GM21423 (cell line): Measurements from ENCODE around the gene ADGRV1.
A peak's percentile ranks its signal among the peaks of the same experiment; 100 is the strongest.

Source experiments
- ATAC-seq: cut with Tn5 transposase; IDR thresholded peaks from one replicate; pipeline ENCODE4 v1.9.1; 2021; ENCODE audit warnings: mild to moderate bottlenecking, moderate library complexity; ENCODE audit not compliant: unreplicated experiment

ADGRV1 gene

DNA sequence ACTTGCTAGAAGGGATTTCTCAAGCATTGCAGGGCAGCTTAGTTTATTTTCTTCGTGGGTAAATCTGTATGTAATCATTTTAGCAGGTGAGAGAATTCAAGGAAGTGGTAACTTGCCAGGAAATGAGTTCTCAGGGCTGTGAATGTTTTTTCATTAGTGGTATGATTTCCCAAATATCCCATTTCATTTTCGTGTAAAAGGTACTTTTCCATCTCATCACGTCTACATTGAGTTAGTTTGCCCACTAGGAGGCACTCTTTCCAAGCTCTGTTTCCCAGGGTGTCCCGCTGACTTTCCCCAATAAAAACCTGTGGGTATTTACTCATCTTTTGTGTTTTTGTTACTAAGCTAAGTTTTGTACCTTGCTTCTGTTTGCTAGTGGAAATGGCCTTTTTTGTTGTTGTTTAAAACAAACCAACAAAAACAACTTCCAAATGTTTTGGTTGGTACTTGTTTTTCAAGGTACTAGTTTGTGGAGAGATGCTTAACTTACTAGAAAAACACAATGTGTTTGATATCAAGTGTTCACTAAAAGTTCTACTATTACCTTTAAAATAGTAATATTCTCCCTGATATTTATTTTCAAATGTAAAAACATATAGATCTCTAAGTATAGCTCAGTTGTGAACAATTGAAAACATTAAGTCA lies 373.6 kb downstream of the ADGRV1 start:
- no peak for ATAC-seq

- ATAC-seq, result no peak
These were observed 374.7 kb downstream of the ADGRV1 start for GRCh38 chr5:90933298-90933697.

GRCh38 chr5:90934091-90934719 lies 375.6 kb downstream of the ADGRV1 start:
- ATAC-seq, result no peak

DNA sequence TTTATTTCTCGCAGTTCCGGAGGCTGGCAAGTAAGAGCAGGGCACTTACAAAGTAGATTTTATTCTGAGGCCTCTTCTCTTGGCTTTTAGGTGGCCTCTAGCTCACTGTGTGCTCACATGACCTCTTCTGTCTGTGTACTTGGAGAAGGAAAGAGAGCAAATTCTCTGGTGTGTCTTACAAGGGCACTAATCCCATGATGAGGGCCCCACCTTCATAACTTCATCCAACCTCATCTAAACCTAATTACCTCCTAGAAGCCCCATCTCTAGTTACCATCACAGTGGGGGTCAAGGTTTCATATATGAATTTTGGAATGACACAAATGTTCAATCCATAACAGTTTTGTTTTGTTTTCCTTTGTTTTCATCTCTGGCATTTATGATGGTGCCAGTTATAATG lies 376.1 kb downstream of the ADGRV1 start:
- no peak for ATAC-seq

DNA sequence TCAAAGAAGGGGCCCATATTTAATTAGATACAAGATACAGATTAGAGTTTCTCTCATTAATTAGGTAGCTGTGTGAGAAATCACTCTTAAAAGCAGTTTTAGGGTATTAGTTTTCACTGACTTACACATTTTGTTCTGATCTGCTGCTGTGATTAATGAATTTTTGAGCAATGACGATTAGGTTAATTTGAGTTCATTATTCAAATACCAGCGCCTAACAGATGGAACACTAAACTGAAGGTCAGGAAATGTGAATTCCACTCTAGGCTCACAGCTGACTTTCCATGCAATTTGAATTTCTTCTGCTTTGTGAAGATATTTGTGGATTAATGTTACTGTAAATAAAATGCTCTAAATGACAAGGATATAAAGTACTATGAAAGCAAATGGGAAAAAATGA lies 380.6 kb downstream of the ADGRV1 start:
- no peak for ATAC-seq

DNA sequence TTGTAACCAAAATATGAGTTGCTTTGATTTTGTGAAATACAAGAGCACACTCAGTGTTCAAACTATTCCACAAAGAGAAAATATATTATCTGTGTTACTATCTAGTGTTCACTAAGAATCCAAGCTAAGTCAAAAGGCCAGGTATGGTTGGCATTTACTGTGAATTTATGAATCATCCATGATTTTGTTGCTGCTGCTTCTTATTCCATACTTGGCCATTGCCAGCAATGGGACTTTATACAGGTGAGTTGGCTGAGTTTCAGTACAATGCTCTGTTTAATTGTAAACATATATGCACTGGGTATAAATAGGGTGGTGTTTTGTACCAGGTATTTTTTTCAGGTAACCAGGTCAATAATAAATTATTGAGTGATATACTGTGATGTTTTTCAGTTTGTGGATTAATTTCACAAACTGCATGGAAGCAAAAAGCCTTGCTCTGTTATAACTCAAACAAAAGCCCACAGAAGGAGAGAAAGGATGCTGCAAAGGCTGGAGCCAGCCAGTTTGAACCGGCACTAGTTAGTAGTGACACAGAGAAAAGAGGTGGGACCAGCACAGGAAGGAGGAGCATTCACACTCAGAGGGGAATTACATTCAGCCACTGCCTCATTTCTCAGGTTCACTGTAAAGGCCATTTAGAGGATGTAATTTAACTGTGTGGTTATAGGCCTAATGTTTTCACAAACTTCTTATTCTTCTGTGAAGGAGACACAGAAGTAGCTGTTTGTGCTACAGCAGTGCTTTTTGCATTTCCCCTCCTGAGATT lies 381.8 kb downstream of the ADGRV1 start:
- ATAC-seq, result peak; percentile 100

GRCh38 chr5:90941002-90941720 lies 382.6 kb downstream of the ADGRV1 start:
- ATAC-seq, result no peak

GRCh38 chr5:90944116-90944515 lies 385.5 kb downstream of the ADGRV1 start:
- no peak for ATAC-seq

DNA sequence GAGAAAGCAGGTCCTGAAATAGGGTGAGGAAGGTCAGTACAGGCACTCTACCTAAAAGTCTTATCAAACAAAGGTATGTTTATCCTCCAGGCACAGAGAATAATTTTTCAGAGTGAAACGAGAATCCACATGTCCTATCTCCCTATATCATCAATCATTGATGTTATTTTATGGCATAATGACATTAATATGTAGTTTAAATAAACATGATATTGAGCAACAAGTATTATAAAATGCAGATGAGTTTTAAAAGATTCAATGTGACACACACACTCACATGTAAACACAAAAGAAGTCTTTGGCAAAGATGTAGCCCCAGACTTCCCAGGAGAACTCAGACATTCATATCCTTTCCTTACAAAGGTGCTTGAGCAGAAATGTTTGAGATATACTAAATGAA lies 389.1 kb downstream of the ADGRV1 start:
- ATAC-seq, result no peak

DNA sequence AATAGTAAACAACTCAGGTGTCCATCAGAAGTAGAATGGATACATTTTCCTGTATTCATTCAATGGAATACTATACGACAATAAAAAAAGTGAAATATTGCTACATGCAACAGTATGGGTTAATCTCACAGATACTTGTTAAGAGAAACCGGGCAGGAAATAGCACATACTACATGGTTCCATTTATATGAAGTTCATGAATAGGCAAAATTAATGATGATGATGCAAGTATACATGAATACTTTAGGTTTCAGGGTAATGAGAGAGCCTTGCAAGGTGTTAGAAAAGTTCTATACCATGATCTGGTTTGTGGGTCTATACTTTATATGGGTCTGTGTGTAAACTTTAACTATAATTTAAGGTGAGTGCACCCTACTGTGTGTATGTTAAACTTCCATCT lies 390.4 kb downstream of the ADGRV1 start:
- ATAC-seq, result no peak

DNA sequence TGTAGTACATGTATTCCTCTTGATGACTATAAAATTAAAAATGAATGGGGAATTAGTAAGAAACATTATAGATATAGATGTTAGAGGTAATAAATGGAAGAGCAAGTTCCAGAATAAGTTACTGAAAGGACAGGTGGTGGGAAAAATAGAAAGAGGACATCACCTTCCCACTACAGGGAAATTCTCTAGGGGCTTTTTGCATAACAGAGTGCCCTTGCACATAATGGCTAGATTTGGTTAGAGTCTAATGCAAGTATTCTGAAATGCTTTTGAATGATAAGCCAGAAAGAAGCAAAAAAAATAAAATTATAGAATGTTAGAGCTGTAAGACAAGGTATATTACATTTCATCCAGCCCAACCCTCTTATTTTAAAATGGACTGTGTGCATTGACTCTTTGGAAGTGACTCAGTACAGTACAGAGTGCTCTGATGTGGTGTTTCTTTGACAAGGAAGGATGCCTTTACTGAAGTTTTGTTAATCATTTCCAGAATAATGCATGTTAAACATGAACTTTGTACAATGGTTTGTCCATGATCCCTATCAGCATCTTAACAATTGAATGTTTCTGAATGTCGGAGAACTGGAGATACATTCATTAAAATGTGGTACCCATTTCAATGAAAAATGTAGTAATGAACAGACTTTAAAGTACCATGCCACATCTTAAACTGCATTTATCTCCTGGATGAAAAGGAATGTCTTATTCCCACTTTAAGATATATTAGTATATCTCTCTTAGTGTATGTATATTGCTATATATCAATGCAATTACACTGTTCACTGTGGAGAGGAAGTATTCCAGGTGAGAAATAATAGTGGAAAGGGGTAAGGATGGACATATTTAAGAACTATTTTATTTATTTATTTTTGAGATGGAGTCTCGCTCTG lies 391.1 kb downstream of the ADGRV1 start:
- peak; percentile 80 for ATAC-seq

DNA sequence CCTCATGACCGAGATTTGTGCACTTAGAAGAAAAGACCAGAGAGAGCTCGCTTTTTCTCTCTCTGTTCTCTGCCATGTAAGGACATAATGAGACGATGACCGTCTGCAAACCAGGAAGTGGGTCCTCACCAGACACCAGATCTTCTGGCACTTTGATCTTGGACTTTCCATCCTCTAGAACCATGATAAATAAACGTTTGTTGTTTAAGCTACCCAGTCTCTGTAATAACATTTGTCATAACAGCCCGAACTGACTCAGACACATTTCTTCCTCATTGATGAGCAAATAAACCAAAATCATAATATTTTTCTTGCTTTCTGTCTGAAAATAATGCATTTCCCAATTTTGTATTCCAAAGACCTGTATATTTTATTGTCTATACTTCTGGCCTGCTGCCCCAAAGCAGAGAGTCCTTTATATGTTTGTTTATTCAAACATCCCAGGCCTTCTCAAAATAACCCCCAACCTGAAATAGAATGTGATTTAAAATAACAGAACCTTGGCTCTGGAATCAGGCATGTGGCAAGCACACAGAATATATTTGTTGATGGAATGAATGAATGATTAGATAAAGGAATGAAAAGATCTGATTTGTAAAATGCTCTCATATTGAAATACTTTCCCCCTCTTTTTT lies 396.5 kb downstream of the ADGRV1 start:
- no peak for ATAC-seq

GRCh38 chr5:90956511-90957097 lies 398.0 kb downstream of the ADGRV1 start:
- ATAC-seq, result no peak

DNA sequence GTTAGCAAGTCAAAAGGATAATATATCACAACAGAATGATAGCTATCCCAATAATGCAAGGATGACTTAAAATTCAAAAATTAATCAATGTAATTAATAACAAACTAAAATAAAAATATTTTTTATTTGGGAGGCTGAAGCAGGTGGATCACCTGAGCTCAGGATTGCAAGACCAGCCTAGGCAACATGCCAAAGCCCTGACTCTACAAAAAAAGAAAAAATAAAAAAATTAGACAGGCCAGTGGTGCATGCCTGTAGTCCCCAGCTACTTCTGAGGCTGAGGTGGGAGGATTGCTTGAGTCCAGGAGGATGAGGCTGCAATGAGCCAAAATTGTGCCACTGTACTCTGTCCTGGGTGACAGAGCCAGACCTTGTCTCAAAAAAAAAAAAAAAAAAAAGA lies 399.3 kb downstream of the ADGRV1 start:
- ATAC-seq, result no peak

DNA sequence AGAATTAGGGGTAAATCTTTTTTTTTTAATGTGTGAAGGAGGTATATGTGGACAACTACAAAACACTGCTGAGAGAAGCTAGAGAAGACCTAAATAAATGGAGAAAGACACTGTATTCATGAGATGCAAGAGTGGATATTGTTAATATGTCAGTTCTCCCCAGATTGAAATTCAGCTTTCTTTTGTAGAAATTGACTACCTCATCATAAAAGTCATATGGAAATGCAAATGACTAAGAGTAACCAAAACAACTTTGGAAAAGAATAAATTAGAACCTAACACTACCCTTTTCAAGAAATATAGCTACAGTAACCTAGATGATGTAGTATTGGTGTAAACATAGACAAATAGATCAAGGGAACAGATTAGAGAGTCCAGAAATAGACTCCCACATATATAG lies 400.7 kb downstream of the ADGRV1 start:
- no peak for ATAC-seq

DNA sequence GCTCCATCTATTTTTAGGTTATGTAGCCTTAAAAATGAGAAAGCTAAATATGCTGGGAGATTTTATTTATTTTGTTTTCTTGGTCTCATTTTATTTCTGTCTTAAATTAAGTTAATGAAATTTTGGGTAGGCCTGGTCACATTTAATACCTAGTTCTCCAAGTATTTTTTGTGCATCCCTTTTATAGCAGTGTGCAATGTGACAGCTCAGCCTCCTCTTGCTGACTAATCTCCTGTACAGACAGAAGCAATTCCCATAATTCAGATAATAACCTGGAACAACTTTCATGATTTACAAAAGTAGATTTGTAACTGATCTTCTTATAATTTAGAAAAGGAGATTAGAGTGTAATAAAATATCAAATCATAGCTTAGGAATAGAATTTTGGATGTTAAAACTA lies 403.9 kb downstream of the ADGRV1 start:
- ATAC-seq, result no peak

DNA sequence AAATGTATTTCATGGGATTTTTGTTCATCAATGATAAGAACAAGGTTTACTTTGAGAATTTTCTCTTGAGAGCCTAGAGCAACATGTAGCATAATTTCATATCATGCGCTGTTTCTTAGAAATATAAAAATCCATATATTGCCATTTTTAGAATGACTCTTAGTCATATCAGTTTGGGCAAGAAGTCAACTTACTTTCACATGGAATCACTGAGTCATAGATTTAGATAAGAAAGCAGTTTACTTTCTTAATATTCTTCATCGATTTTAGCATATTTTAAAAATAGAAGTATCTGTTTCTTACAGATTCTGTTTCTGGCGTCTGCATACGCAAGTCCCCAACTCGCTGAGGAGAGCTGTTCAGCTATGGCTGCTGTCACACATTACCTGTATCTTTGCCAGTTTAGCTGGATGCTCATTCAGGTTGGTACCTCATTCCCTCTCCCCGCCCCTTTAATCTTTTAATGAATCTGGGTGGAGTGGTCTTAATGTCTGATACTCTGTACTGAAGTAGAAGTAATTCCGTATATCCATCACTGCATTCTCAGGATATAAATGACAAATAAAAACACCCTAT lies 406.6 kb downstream of the ADGRV1 start:
- ATAC-seq, result no peak

- no peak for ATAC-seq
These were observed 408.8 kb downstream of the ADGRV1 start for GRCh38 chr5:90967443-90967842.

DNA sequence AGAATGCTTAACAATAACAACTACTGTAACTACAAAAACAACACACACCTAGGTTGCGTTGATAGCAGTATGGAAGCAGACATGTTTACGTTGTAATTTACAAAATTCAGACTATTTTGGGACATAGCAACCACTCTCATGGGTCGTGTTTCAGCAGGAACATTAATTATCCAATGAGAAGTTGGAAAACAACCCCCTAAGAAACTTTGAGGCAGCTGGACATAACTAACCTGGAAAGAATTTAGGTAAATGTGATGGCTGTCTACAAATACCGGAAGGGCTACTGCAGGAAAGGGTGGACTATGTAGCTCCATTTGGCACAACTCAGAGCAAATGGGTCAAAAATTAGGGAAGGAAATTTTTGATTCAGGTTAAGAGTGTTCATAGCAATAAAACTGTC lies 409.3 kb downstream of the ADGRV1 start:
- ATAC-seq, result no peak
